Amniotic stem cell (primary cell): ENCODE results near the gene PKHD1.
"Not testable (repeated sequence)": the region's sequence is repeated elsewhere in the genome, so short reads cannot be mapped to it uniquely, and the experiment has no call there.

Source experiments
- DNase-seq: peaks from one replicate; lab custom pipeline; 2025; lab: John Stamatoyannopoulos, UW

PKHD1 gene

GRCh38 chr6:51928320-51928719 is 159.1 kb downstream of the PKHD1 start:
- no peak for DNase-seq

DNA sequence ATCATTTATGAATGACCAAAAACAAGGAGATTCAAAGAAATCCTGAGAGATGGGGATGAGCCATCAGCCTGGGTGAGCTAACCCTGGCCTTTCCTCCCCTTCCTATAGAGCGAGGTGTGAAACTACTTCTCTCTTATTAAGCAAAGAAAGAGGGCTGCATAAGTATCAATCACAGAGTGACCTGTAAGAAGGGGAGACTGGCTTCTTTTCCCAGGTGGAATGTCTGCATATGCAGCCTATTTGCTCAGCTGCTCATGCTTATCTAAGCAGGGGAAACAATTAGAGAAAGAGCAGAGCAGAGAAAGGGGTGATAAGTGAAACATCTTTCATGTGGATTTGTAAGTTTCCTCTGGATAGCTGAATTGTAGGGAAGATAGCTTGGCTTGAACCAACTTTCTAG is 160.0 kb downstream of the PKHD1 start:
- DNase-seq = no peak

DNA sequence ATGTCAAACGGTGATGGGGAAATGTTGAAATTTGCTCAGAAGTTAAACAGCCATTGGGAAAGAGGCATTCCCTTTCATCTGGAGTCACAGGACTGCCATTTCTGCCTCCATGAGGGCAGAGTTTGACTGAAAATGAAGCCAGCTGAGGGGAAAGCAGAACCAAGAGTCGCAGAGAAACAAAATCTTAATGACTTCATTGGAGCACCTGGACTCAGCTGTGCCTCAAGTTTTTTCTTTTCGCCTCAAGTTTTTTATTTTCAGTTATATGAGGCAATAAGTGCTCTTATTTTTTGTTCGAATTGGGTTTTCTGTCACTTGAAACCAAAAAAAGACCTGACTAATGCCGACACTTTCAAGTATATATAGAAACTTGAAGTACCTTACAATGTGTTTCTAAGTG is 161.3 kb downstream of the PKHD1 start:
- DNase-seq = no peak

DNA sequence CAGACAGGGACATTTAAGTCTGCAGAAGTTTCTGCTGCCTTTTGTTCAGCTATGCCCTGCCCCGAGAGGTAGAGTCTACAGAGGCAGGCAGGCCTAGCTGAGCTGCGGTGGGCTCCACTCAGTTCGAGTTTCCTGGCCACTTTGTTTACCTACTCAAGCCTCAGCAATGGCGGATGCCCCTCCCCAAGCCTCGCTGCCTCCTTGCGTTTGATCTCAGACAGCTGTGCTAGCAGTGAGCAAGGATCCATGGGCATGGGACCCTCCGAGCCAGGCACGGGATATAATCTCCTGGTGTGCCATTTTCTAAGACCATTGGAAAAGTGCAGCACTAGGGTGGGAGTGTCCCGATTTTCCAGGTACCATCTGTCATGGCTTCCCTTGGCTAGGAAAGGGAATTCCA is 164.9 kb downstream of the PKHD1 start:
- DNase-seq = not testable (repeated sequence)

- DNase-seq = not testable (repeated sequence)
Measured at GRCh38 chr6:51918347-51918746, 169.1 kb downstream of the PKHD1 start.

- DNase-seq = no peak
Measured at GRCh38 chr6:51915098-51915497, 172.3 kb downstream of the PKHD1 start.

DNA sequence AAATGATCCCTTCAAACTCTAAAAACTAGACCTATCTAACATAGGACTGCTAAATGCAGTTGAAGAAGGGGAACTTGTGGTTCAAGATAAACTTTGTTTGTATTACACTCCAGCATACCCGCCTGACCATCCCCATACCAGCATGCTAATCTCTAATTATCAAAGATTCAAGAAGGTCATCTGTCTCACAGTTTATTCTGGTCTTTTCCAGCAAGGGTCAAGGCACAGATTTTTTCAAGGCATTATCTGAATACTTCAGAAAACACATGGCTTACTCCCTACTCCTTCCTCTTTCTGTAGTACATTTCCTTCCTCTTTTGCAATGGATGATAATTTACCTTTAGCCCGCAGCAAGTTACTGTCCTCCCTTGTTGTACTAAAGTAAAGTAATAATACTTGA is 174.1 kb downstream of the PKHD1 start:
- no peak for DNase-seq

- no peak for DNase-seq
Measured at GRCh38 chr6:51910851-51911250, 176.6 kb downstream of the PKHD1 start.

GRCh38 chr6:51908243-51908642 is 179.2 kb downstream of the PKHD1 start:
- no peak for DNase-seq

DNA sequence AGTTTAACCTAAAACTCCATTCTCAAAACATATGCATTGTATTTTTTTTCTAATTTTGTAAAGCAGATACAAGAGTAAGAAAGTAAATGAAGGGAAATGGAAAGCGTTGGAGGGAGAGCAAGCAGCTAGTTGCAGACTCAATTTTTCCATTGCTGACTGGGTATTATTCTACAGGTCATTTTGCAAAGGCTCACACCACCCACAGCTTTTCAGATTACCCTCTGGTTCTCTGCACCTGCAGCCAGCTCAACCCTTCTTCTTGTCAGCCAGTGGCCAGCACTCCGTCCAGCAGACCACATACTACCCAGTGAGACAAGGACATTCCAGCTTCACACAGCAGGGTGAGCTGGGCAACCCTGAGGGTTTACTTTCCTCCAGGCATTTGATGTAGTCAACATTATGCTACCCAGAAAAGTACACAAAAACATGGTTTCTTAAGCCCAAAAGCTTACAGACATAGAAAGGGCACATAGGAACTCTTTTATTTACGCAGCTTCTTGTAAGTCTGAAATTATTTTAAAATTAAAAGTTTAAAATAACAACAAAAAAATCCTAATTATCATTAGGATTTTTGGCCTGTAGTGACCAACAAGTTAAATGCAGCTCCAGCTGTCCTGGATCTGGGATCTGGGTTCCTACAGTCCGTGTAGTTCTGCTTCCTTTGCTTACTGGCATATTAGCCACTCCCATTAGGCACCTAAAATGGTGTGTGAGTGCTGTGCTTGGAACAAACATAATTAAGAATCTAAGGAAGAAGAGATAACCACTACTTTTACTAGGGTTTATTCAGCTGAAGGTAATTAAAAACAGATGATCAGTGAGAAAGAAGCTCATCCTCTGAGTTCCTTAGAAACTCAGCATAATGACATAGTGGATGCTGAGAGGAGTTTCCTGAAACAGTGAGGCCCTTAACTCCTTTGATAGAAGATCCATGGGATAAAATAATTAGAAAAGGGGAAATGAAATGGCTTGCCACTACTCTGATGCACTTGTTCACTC is 185.3 kb downstream of the PKHD1 start:
- DNase-seq = no peak

DNA sequence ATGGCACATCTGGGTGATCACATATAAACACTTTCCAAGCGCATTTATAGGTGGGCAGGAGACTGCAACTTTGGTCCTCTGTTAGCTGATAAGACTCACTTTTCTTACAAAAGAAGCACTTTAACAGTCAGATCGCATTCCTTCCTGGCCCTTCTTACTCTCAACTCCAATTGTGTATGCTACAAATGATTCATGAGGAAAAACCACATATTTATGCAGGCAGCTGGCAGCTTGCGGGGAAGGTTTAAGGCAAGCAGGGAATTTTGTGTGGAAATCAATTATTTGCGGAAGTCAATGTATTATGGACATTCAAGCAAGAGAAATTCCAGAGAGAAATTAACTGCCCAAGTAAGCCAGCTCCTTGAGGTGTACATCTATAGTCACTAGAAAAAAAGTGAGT is 194.0 kb downstream of the PKHD1 start:
- DNase-seq = no peak

DNA sequence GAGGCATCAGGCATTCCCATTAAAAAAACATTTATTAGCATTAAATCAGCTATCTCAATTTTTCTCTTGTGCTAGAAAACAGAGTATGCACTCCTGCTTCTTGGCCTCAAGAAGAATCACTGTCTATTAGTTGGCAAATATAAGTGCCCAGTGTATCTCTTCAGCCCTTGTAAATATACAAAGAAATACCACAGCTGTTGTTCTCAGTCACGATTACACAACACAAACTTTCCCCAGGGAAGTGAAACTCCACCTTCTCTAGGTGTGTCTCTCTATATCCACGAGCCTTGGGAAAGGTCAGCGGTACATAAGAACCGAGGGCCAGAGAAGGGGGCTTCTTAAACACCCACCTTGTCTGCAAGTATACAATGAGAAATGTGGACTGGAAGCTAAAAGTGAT is 194.7 kb downstream of the PKHD1 start:
- DNase-seq = no peak

- DNase-seq = no peak
Measured at GRCh38 chr6:51892339-51892738, 195.1 kb downstream of the PKHD1 start.

DNA sequence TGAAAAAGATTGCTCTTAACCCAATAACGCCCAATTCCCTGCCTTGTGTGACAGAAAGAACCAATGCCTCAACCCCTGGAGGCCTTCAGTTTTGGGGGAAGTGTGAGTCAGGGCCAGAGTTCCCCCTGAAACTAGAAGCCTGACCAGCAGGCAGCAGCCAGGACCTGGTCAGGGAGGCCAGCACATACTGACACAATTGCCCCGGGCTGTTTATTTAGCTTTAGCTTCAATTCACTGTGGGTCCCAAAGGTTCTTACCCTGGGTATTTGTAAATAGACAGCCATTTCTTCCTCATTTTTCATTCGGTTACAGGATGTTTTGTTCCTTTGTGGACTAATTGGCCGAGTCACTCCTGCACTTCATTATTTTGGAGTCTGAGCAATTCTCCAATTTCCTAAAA is 195.6 kb downstream of the PKHD1 start:
- DNase-seq = no peak

- no peak for DNase-seq
Measured at GRCh38 chr6:51887859-51888258, 199.6 kb downstream of the PKHD1 start.

DNA sequence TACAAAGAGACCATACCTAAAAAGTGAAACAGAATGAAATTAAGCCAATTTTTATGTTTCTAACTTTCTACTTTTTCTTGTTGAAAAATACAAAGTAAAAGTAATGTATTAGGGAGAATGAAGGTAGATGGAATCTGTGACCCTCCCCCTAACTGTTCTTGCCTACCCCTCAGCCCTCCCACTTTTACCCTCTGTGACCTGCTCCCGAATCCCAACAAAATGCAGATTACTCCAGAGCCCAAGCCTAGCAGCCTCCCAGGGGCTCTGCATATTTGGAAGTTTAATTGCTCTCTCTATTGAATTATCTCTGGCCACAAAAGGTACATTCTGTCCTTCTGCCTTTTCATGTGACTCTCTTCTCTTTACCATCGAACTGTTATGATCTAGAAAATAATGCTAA is 201.5 kb downstream of the PKHD1 start:
- DNase-seq = no peak

DNA sequence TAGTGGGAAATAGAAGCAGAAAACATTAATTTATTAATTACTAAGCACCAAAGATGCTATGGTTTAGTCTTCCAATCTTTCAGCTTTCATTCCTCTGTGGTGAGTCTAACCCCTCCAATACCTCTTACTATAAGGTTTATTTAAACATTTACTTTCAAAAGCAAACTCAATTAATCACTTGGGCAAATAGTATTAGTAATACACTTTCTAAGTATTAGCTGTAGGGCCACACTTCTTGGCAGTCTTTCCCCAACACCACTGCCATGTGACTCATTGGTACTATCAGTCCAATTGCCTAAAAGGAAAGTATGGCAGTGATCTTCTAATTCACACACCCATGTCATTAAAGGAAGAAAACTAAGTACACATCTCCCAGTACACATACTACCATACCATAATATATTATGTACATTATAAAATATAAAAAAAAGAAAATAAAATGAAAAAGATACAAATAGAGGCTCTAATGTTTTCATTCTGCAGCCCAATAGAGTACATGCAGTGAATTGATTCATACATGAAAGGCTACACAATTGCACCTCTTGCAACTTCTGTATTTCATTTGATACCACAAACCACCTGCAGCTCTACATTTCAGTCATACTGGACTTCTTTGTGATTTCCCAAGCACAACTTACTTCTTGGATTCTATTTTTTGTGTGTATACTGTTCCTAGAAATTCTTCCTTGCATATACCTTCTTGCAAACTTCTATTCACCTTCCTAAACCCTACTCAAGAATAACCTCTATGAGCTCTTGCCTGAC is 218.6 kb downstream of the PKHD1 start:
- no peak for DNase-seq

- no peak for DNase-seq
Measured at GRCh38 chr6:51866867-51867266, 220.5 kb downstream of the PKHD1 start.

DNA sequence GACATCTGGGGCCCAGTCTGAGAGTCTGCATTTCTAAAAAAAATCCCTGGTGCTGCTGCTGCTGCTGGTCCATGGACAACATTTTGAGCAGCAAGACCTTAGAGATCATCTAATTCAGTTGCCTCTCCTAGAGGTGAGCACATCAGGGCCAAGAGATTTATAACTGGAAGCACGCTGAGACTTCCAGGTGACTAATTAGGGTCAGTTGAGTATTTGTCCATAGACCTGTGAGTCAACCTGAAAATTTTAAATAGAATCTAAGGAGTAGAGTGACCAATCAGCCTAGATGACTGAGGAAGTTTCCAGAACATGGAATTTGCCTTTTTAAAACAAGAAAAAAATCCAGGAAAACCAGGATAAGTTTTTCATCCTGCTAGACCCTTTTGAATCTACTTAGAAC is 221.4 kb downstream of the PKHD1 start:
- no peak for DNase-seq

DNA sequence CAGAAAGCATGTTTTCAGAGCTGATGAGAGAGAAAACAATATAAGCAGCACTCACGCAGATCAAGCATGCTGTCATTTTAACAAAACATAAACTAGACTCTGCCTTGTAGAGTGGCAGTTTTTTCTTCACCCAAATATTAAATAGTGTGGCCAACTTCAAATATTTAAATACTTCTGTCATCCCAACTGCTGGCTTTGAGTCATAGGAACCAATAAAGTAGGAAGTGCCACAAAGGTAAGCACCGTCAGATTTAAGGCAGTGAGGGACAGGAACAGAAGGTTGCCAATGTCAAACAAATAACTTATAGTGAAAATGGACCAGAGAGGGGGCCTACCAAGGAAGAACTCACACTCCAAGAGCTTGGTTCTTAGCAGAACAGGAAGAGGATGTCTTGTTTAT is 222.2 kb downstream of the PKHD1 start:
- no peak for DNase-seq

GRCh38 chr6:51857134-51857533 is 230.3 kb downstream of the PKHD1 start:
- DNase-seq = no peak

- no peak for DNase-seq
Measured at GRCh38 chr6:51856508-51856907, 230.9 kb downstream of the PKHD1 start.
